Testis (tissue), 2 donors: ENCODE data around the gene GSDME.

ENCODE experiments used
- CTCF ChIP-seq, 3 experiments: fragments of 450-650 bp in 2 of 3; fragments of 200-600 bp in 1 of 3; sonication (generic) in 1 of 3; IDR thresholded peaks; one replicate each; pipeline ENCODE4 v1.5.1; 2016 to 2019; ENCODE audit warnings: antibody characterized with exemption in 3 of 3, mild to moderate bottlenecking in 2 of 3, moderate library complexity in 1 of 3
- POLR2A ChIP-seq: fragments of 450-650 bp; IDR thresholded peaks from one replicate; pipeline ENCODE4 v1.6.1; 2017; ENCODE audit warnings: antibody characterized with exemption, mild to moderate bottlenecking, moderate library complexity

GRCh38 chr7:24704311-24704710, 53.0 kb downstream of the GSDME start:
- TF ChIP-seq CTCF (IDR thresholded peaks at IDR 0.05) (no peak), POLR2A (no peak)
